Fibroblast of lung (primary cell): Measurements from ENCODE around the gene LRRC9.

Experiments
- EZH2 ChIP-seq: IDR thresholded peaks from 2 replicates; pipeline ENCODE4 v1.5.1; 2012; ENCODE audit warnings: low read length, control low read depth, mild to moderate bottlenecking; ENCODE audit errors: missing control alignments
- TF ChIP-seq, protein P1 (sequence below), 2 donors: IDR thresholded peaks in 1 of 2; conservative IDR thresholded peaks in 1 of 2; 1 replicate in 1 of 2; 2 replicates in 1 of 2; pipeline ENCODE4 v1.5.1; 2011 to 2012; ENCODE audit warnings: low read length in 2 of 2, control low read depth in 1 of 2, inconsistent platforms in 1 of 2, low read depth in 1 of 2, mild to moderate bottlenecking in 1 of 2

DNA sequence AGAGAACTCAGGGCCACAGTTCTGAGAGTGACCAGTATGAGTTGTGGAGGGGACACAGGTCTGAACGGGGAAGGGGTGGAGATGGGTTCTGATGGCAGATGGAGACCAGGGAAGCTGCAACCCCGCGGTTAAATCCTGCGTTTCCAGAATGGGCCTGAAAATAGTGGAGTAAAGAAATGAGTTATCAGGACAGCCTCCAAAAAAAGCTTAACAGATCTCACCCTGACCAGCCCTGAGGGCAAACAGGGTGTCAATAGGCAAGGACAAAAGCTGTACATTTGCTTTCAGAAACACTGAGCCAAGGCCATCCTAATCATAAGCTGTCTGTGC, 48.8 kb upstream of the LRRC9 start:
- TF ChIP-seq, protein P1, sequence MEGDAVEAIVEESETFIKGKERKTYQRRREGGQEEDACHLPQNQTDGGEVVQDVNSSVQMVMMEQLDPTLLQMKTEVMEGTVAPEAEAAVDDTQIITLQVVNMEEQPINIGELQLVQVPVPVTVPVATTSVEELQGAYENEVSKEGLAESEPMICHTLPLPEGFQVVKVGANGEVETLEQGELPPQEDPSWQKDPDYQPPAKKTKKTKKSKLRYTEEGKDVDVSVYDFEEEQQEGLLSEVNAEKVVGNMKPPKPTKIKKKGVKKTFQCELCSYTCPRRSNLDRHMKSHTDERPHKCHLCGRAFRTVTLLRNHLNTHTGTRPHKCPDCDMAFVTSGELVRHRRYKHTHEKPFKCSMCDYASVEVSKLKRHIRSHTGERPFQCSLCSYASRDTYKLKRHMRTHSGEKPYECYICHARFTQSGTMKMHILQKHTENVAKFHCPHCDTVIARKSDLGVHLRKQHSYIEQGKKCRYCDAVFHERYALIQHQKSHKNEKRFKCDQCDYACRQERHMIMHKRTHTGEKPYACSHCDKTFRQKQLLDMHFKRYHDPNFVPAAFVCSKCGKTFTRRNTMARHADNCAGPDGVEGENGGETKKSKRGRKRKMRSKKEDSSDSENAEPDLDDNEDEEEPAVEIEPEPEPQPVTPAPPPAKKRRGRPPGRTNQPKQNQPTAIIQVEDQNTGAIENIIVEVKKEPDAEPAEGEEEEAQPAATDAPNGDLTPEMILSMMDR (conservative IDR thresholded peaks at IDR 0.05 in 1 of 2, IDR thresholded peaks at IDR 0.05 in 1 of 2; ENCODE audit: low read depth in 1 of 2, low read length in 2 of 2): no peak
- TF ChIP-seq EZH2: no peak
